Endothelial cell of umbilical vein (primary cell): Measurements from ENCODE around the gene TBCE. TPM values are rescaled to one million over a fixed set of nuclear protein-coding genes. Genes with fewer than 3 reads are reported as not detected.
A peak's percentile ranks its signal among the peaks of the same experiment; 100 is the strongest.

Experiments
- BruUV-seq: library from RNA; stranded (reverse); fragments of 400-500 nt; replicated peaks from 2 replicates; lab custom pipeline; 2021; lab: Mats Ljungman, UMichigan
- CTCF ChIA-PET: fragments of 300-600, 350-600 bp; sonication (Branson Sonifier 250); formaldehyde crosslinking; loops from one replicate; lab custom pipeline; 2021; ENCODE audit warnings: antibody characterized with exemption, inconsistent platforms; lab: Charles Lee
- POLR2A ChIA-PET: fragments of 300-600, 350-600 bp; sonication (Branson Sonifier 250); formaldehyde crosslinking; loops from one replicate; lab custom pipeline; 2021; ENCODE audit warnings: antibody characterized with exemption, inconsistent platforms; lab: Charles Lee
- DNase-seq: peaks from one replicate; pipeline ENCODE4 v3.0.0-alpha.2; 2011; ENCODE audit warnings: low read depth, low spot score
- FAIRE-seq: peaks from 2 replicates; lab custom pipeline; 2011; peaks lifted over from hg19 to GRCh38; lab: Jason Lieb, UNC
- H2AFZ ChIP-seq: 2 replicates; pipeline ENCODE4 v1.6.0; 2012; ENCODE audit warnings: low read depth, low read length, control low read depth, inconsistent platforms
- H3K27ac ChIP-seq: 2 replicates; pipeline ENCODE4 v1.5.1; 2011; ENCODE audit warnings: low read depth, mild to moderate bottlenecking, control low read depth, low read length, moderate library complexity; ENCODE audit not compliant: insufficient read depth
- H3K27me3 ChIP-seq, 2 experiments: 2 replicates each; pipeline versions ENCODE4 v1.6.0 to v1.6.1; 2011; ENCODE audit warnings: low read length in 2 of 2, mixed read lengths in 1 of 2; ENCODE audit not compliant: control insufficient read depth in 2 of 2, insufficient read depth in 2 of 2
- H3K36me3 ChIP-seq, 2 experiments: 2 replicates in 1 of 2; 3 replicates in 1 of 2; pipeline ENCODE4 v1.5.1; 2011; ENCODE audit warnings: low read length in 2 of 2, mild to moderate bottlenecking in 1 of 2, moderate library complexity in 1 of 2; ENCODE audit not compliant: control insufficient read depth in 2 of 2, insufficient read depth in 2 of 2; ENCODE audit errors: extremely low read depth in 1 of 2
- H3K4me1 ChIP-seq: 3 replicates; pipeline ENCODE4 v1.5.1; 2011; ENCODE audit warnings: mild to moderate bottlenecking, low read length; ENCODE audit not compliant: control insufficient read depth, insufficient read depth; ENCODE audit errors: extremely low read depth
- H3K4me2 ChIP-seq: 2 replicates; pipeline ENCODE4 v1.6.1; 2011; ENCODE audit warnings: low read length, control low read depth, mixed read lengths; ENCODE audit not compliant: insufficient read depth
- H3K4me3 ChIP-seq, 3 experiments: fragments of 200-600 bp in 1 of 3; sonication (generic), shearing (Covaris generic) in 1 of 3; replicated peaks in 1 of 3; 2 replicates each; pipeline ENCODE4 v1.5.1; 2011 to 2016; ENCODE audit warnings: control low read depth in 3 of 3, low read length in 3 of 3, mild to moderate bottlenecking in 2 of 3, inconsistent platforms in 1 of 3, low read depth in 1 of 3, moderate library complexity in 1 of 3; ENCODE audit not compliant: insufficient read depth in 1 of 3
- H3K79me2 ChIP-seq: 2 replicates; pipeline ENCODE4 v1.6.0; 2012; ENCODE audit warnings: low read length, inconsistent platforms; ENCODE audit not compliant: control insufficient read depth, insufficient read depth
- H3K9ac ChIP-seq: replicated peaks from 2 replicates; pipeline ENCODE3; 2011; ENCODE audit warnings: low read length, control low read depth; ENCODE audit not compliant: insufficient read depth; ENCODE audit errors: extremely low read depth
- H3K9me1 ChIP-seq: replicated peaks from 3 replicates; pipeline ENCODE4 v1.6.0; 2011; ENCODE audit warnings: mild to moderate bottlenecking, low read length; ENCODE audit not compliant: control insufficient read depth, insufficient read depth; ENCODE audit errors: extremely low read depth
- H3K9me3 ChIP-seq: replicated peaks from 2 replicates; pipeline ENCODE4 v1.5.1; 2012; ENCODE audit warnings: low read length, inconsistent platforms; ENCODE audit not compliant: control insufficient read depth, insufficient read depth
- H4K20me1 ChIP-seq: replicated peaks from 2 replicates; pipeline ENCODE3; 2011; ENCODE audit warnings: mild to moderate bottlenecking, low read length; ENCODE audit not compliant: control insufficient read depth, insufficient read depth; ENCODE audit errors: extremely low read depth
- CTCF ChIP-seq, 2 donors: IDR thresholded peaks; 1 replicate in 1 of 2; 2 replicates in 1 of 2; pipeline ENCODE4 v1.5.1; 2011; ENCODE audit warnings: low read length in 2 of 2, mild to moderate bottlenecking in 2 of 2, moderate library complexity in 2 of 2, control low read depth in 1 of 2, inconsistent platforms in 1 of 2, low read depth in 1 of 2; ENCODE audit not compliant: insufficient read depth in 1 of 2; ENCODE audit errors: extremely low read depth in 1 of 2
- EZH2 ChIP-seq: IDR thresholded peaks from 2 replicates; pipeline ENCODE4 v1.6.1; 2012; ENCODE audit warnings: borderline replicate concordance, low read depth, mild to moderate bottlenecking, moderate library complexity, low read length, inconsistent platforms; ENCODE audit not compliant: severe bottlenecking
- FOS ChIP-seq: IDR thresholded peaks from 2 replicates; pipeline ENCODE4 v1.6.1; 2011; ENCODE audit warnings: mild to moderate bottlenecking, low read length, moderate library complexity, borderline replicate concordance; ENCODE audit not compliant: insufficient read depth
- GATA2 ChIP-seq: IDR thresholded peaks from 2 replicates; pipeline ENCODE4 v1.7.0; 2011; ENCODE audit warnings: low read depth, mild to moderate bottlenecking, moderate library complexity, mixed read lengths, low read length; ENCODE audit not compliant: insufficient read length, insufficient read depth
- JUN ChIP-seq: IDR thresholded peaks from 2 replicates; pipeline ENCODE4 v1.6.1; 2011; ENCODE audit warnings: borderline replicate concordance, low read depth; ENCODE audit not compliant: insufficient read length, insufficient read depth
- MAX ChIP-seq: IDR thresholded peaks from 2 replicates; pipeline ENCODE4 v1.6.1; 2011; ENCODE audit not compliant: insufficient read depth, insufficient read length
- MYC ChIP-seq: IDR thresholded peaks from one replicate; pipeline ENCODE4 v1.6.1; 2011; ENCODE audit warnings: mild to moderate bottlenecking, low read depth, low read length
- POLR2A ChIP-seq: IDR thresholded peaks from 2 replicates; pipeline ENCODE4 v1.6.1; 2012; ENCODE audit warnings: low read depth, mild to moderate bottlenecking, control low read depth, low read length
- POLR2AphosphoS5 ChIP-seq: IDR thresholded peaks from 2 replicates; pipeline ENCODE4 v1.6.1; 2012; ENCODE audit warnings: low read depth, mild to moderate bottlenecking, control low read depth, low read length, moderate library complexity; ENCODE audit not compliant: insufficient read depth
- dilution Hi-C: fragments of 300-500 bp; cut with MboI; formaldehyde crosslinking; loops from one replicate; pipeline ENCODE4 v1.15.0; 2019; ENCODE audit warnings: low sequenced_read_pairs; ENCODE audit not compliant: extremely low pct_ligation_motif_present
- intact Hi-C: fragments of 100-400 bp; cut with micrococcal nuclease; formaldehyde crosslinking; loops from one replicate; pipeline ENCODE4 v1.10.0; 2022
- polyA plus RNA-seq, 4 experiments: library from polyadenylated mRNA; depleted of rRNA in 3 of 4; stranded (reverse) in 3 of 4; unstranded in 1 of 4; fragments of >200 nt; gene quantifications; 2 replicates each; pipeline versions ENCODE4 v1.2.1 to v1.2.3, GENCODE V29; 2011 to 2012; ENCODE audit warnings: missing spikeins in 1 of 4
- total RNA-seq: library from RNA; stranded (reverse); gene quantifications from 2 replicates; pipeline ENCODE4 v1.2.3, GENCODE V29; 2021

TBCE gene
- total and polyA plus RNA-seq, 2 donors (not counting 3 experiments of a cell fraction or from before 2014, with no cell fraction given) = 13.7 to 32.6 TPM

GRCh38 chr1:235366286-235366685 lies 941 bp upstream of the TBCE start:
- Histone ChIP-seq H3K27ac (no peak overlapping the region), H3K9ac (no peak overlapping the region), H3K4me1 (peaks cover 2% of the 10 kb centered on the region), H3K9me1 (no peaks in the 10 kb centered on the region), H3K27me3 (no peaks in the 10 kb centered on the region), H4K20me1 (no peaks in the 10 kb centered on the region), H3K9me3 (no peaks in the 10 kb centered on the region), H3K4me2 (no peak overlapping the region), H3K4me3 (no peak overlapping the region), H3K79me2 (peaks cover 21% of the 10 kb centered on the region), H3K36me3 (no peaks in the 10 kb centered on the region), H2AFZ (peak overlapping the region; percentile 58)
- BruUV-seq = no TSS peak
- ChIA-PET CTCF (interaction anchor here (1.5 kb wide), 1 partner anchor 50 kb away, joined by 3 read pairs; no protein-coding TSS in a partner anchor), POLR2A (no interaction called here)
- intact Hi-C loops = no loop called here
- FAIRE-seq (no peak), DNase-seq (no peak)
- TF ChIP-seq EZH2 (no peak), MAX (no peak), CTCF (IDR thresholded peaks at IDR 0.05; ENCODE audit: extremely low read depth in 1 of 2, insufficient read depth in 1 of 2, low read depth in 1 of 2, low read length in 2 of 2) (no peak), POLR2AphosphoS5 (no peak), JUN (no peak), POLR2A (no peak), GATA2 (no peak), MYC (no peak), FOS (no peak)
- dilution Hi-C loops = no loop called here
